ENCODE measurements around the gene CAMK2D. TPM values are rescaled to one million over a fixed set of nuclear protein-coding genes. Genes with fewer than 3 reads are reported as not detected.
A peak's percentile ranks its signal among the peaks of the same experiment; 100 is the strongest.

CAMK2D gene
- total and polyA plus RNA-seq, 8 donors: 4.0 to 23.1 (median 9.8) TPM

DNA sequence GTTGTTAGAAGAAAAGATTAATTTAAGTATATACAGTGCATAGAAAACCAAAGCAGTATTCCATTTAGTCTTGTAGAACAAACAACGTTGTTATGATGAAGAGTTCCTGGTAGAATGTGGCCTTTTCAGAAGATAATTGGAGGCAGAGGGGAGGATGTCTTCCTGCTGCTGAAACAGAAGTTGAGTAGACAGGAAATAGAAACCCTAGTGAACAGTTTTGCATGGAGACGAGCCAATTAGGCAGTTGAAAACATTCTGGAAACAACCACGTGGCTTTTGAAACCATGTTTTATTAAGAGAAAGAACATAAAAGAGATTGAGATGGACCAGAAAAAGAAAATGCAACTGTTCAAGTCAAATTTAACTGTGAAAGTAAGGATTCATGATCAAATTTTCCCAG lies 325.2 kb downstream of the CAMK2D start:
- DNase-seq: no peak
- H3K27ac ChIP-seq: no peak overlapping the region

DNA sequence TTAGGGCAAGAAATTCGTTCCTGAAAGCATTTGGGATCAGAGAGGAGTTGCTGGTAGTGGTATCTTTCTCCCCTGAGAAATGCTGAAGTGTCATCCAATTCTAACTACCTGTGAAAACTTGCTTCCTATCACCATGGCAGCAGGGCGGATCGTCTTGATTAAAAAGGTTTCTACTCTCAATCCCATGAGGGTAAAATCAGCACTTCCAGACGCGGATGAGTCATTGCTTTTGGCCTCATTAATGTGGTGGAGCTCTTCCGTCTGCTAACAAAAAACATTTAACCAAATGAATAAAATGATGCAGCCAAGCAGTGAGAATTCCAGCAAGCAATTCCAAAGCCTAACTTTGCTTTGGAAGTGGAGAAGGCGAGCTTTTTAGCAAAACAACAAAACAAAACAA lies 325.6 kb downstream of the CAMK2D start:
- no peak overlapping the region for H3K4me3 ChIP-seq
- peak; percentile 37 for FAIRE-seq
- DNase-seq: no peak
- 64 to 73% methylated on average over 7 of the region's 7 CpGs for WGBS, 2 donors
- H3K27me3 ChIP-seq: no peaks in the 10 kb centered on the region
- peak in 3 of 4 donors; percentile 41 to 82 (median 59) for ATAC-seq
- H3K27ac ChIP-seq: no peak overlapping the region
- no peaks in the 10 kb centered on the region for H3K4me1 ChIP-seq
- TF ChIP-seq, protein P1, sequence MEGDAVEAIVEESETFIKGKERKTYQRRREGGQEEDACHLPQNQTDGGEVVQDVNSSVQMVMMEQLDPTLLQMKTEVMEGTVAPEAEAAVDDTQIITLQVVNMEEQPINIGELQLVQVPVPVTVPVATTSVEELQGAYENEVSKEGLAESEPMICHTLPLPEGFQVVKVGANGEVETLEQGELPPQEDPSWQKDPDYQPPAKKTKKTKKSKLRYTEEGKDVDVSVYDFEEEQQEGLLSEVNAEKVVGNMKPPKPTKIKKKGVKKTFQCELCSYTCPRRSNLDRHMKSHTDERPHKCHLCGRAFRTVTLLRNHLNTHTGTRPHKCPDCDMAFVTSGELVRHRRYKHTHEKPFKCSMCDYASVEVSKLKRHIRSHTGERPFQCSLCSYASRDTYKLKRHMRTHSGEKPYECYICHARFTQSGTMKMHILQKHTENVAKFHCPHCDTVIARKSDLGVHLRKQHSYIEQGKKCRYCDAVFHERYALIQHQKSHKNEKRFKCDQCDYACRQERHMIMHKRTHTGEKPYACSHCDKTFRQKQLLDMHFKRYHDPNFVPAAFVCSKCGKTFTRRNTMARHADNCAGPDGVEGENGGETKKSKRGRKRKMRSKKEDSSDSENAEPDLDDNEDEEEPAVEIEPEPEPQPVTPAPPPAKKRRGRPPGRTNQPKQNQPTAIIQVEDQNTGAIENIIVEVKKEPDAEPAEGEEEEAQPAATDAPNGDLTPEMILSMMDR (IDR thresholded peaks at IDR 0.05): no peak
- no peaks in the 10 kb centered on the region for H3K9me3 ChIP-seq
- intact Hi-C loops (cut with DNase I): no loop called here
- H3K36me3 ChIP-seq: no peaks in the 10 kb centered on the region

More for the DNA sequence above, 325.2 kb downstream of the CAMK2D start:
- H3K27me3 ChIP-seq: no peaks in the 10 kb centered on the region
- peak in 3 of 4 donors; percentile 32 to 60 (median 41) for ATAC-seq
- no peak for FAIRE-seq
- no peaks in the 10 kb centered on the region for H3K36me3 ChIP-seq
- no peaks in the 10 kb centered on the region for H3K4me1 ChIP-seq
- no peak overlapping the region for H3K4me3 ChIP-seq
- 46 to 52% methylated on average over 3 of the region's 3 CpGs for WGBS, 2 donors
- TF ChIP-seq, protein P1 (IDR thresholded peaks at IDR 0.05): no peak
- intact Hi-C loops (cut with DNase I): no loop called here
- H3K9me3 ChIP-seq: no peaks in the 10 kb centered on the region

DNA sequence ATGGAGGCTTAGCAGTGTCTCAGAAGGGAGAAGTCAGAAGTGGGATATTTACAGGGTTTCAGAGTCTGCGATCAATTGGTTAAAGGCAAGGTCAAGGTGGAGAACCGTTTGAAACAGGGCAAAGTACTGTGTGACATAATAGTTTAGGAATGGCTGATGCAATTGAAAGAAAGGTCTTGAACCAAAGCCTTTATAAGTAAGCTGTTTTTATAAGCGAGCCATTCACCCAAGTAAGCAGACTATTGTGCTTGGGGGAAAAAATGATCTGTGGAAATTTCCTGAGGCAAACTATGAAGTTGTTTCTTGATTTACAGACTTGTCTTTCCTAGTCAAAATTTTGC lies 327.3 kb downstream of the CAMK2D start:
- no peaks in the 10 kb centered on the region for H3K4me1 ChIP-seq
- intact Hi-C loops (cut with DNase I): no loop called here
- no peak overlapping the region for H3K27ac ChIP-seq
- H3K4me3 ChIP-seq: no peak overlapping the region
- DNase-seq (no peak), FAIRE-seq (no peak), ATAC-seq (no peak)
- no peaks in the 10 kb centered on the region for H3K27me3 ChIP-seq
- WGBS, 2 donors: 55 to 67% methylated on average over 3 of the region's 3 CpGs
- TF ChIP-seq, protein P1 (IDR thresholded peaks at IDR 0.05): no peak
- no peaks in the 10 kb centered on the region for H3K36me3 ChIP-seq
- H3K9me3 ChIP-seq: no peaks in the 10 kb centered on the region

DNA sequence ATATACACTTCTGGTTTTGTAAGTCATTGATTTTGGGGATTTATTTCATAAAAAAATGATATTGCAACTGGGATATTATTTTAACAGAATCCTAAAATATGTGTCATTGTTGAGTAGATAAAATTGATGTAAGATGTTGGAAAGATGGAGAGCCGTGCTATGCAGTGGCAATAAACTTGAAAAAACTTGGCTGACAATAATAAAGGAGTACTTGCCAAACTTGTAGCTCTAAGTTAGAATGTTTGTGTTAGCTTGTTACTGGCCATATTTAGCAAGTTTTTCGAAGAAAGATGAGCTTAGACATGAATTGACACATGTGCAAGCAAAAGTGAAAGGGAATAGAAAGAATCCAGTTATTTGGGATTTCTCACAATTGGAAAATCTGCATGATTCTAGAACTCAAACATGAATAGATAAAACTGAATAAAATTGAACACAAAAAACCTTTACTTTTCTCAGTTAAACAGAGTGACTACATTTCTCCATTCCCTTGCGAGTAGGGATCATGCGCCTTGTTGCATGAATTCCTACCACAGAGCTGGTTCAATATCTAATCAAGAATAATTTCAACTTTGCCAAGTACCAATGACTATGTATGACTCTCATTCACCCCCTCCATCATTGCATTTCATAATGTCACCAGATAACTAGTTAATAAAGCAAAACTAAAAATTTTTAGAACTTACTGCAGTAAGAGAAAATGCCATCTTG lies 327.8 kb downstream of the CAMK2D start:
- 81 to 87% methylated on average over 4 of the region's 4 CpGs for WGBS, 2 donors
- no peaks in the 10 kb centered on the region for H3K4me1 ChIP-seq
- H3K27me3 ChIP-seq: no peaks in the 10 kb centered on the region
- TF ChIP-seq, protein P1 (IDR thresholded peaks at IDR 0.05): no peak
- no peak for FAIRE-seq
- H3K4me3 ChIP-seq: no peak overlapping the region
- H3K9me3 ChIP-seq: no peaks in the 10 kb centered on the region
- H3K36me3 ChIP-seq: no peaks in the 10 kb centered on the region
- no peak for ATAC-seq
- no peak for DNase-seq
- H3K27ac ChIP-seq: no peak overlapping the region
- intact Hi-C loops (cut with DNase I): no loop called here

DNA sequence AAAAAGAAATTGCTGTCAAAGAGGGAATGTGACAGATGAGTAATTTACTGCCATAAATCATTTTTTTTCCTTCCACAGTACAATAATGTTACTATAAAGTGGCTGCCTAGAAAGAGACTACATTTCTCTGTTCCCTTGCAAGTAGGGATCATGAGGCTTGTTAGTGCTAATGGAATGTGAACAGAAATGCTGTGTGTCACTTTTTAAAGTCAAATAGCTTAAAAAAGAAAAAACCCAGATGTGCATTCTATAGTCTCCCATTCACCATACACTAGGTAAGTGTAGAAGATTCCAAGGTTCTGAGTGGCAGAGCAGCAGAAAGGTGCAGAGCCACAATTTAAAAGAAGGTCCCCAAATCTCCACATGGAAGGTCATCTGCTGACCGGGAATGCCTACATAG lies 328.4 kb downstream of the CAMK2D start:
- H3K4me1 ChIP-seq: no peaks in the 10 kb centered on the region
- 84 to 91% methylated on average over 1 of the region's 1 CpG for WGBS, 2 donors
- no peaks in the 10 kb centered on the region for H3K27me3 ChIP-seq
- TF ChIP-seq, protein P1 (IDR thresholded peaks at IDR 0.05): no peak
- H3K4me3 ChIP-seq: no peak overlapping the region
- intact Hi-C loops (cut with DNase I): no loop called here
- no peaks in the 10 kb centered on the region for H3K36me3 ChIP-seq
- no peaks in the 10 kb centered on the region for H3K9me3 ChIP-seq
- DNase-seq (no peak), ATAC-seq (no peak), FAIRE-seq (no peak)
- H3K27ac ChIP-seq: no peak overlapping the region
